NCI-H510A (cell line): ENCODE data around the gene CYP2E1.
"Not testable (repeated sequence)": the region's sequence is repeated elsewhere in the genome, so short reads cannot be mapped to it uniquely, and the experiment has no call there.

Experiments used
- DNase-seq: peaks from one replicate; lab custom pipeline; 2025; lab: John Stamatoyannopoulos, UW

CYP2E1 gene

DNA sequence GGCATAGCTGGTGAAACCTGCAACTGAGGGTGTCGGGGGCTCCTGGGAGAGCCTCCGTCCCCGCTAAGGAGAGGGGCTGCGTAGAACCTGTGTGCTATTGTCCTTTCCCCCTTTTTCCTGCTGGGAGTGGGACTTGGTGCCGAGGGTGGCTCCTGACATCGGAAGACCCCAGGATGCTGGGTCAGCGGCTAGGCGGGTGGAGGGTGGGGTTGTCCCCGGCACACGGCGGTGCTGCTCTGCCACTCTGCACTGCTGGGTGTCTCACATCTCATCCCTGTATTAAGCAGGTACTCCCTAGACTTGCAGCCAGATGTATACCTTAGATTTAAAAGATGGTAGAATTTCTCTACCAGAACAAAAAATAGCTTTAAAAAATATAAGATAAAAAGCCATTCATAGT is 44.9 kb downstream of the CYP2E1 start:
- DNase-seq, result not testable (repeated sequence)

DNA sequence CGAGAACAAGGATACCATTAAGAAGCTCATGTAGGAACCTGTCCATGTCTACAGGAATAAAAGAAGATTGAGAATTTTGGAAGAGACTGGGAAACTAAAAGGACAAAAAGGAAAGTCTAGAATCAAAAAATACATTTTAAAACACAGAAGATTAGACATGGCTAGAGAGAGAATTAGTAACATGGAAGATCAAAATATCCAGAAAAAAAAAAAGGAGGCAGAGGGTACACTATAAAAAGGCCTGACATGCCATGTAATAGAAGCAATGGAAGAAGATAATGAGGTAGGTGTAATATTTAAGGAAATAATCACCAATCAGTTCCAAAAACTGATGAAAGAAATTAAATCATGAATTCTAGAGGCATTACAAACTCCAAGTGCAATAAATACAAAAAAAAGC is 46.3 kb downstream of the CYP2E1 start:
- DNase-seq, result not testable (repeated sequence)

DNA sequence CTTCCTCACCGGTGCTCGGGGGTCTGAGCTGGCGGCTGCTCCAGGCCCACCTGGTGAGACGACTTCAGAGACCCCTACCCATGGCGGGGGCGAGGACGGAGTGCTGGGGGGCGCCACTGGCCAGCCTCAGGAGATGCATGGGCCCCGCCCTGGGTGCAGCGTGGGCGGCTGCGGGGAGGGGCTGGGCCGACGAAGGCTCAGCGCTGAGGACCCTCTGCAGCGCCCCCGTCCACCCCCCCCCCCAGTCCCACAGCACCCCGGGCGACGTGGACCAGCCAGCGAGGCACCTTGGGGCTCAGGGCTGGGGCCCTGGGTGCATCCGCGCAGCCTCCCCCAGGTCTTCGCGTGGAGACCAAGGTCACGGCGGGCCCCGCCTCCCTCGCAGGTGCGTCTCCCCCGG is 49.9 kb downstream of the CYP2E1 start:
- not testable (repeated sequence) for DNase-seq
